ENCODE data around the gene PNMA8B.

The PNMA8B gene

DNA sequence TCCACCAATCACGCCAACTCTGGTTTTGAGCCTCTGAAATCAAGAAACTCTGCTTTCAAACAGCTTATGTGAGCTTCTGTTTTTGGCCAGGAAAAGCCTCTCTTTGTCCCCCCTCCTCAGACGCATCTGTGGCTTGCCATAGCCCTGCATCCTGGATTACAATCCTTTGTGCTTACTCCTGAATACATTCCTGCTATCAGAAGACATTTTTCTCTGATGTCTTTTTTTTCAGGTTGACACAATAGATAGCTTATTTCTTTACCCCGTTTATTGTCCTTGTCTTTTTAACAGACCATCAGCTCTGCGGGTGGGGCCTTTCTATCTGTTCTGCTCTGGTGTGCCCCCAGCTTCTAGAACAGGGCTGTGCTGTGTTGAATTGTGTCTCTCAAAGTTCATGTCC is 11.0 kb downstream of the PNMA8B start:
- Histone ChIP-seq H3K36me3 (ENCODE audit: insufficient read depth, low read length) (no peaks in the 10 kb centered on the region), H3K9me3 (ENCODE audit: low read depth, low read length) (no peaks in the 10 kb centered on the region), H3K27ac (no peak overlapping the region), H3K9ac (ENCODE audit: insufficient read length) (no peak overlapping the region), H3K4me3 (no peak overlapping the region)
- no peak for TF ChIP-seq EZH2 (IDR thresholded peaks at IDR 0.05)
- no peak for TF ChIP-seq POLR2AphosphoS5 (IDR thresholded peaks at IDR 0.05; ENCODE audit: borderline replicate concordance, low read depth, low read length)
- no peak for TF ChIP-seq FOXP2 (optimal IDR thresholded peaks at IDR 0.05; ENCODE audit: control extremely low read depth, extremely low read length, insufficient read depth)
- DNase-seq (ENCODE audit: low read depth, low spot score): no peak

DNA sequence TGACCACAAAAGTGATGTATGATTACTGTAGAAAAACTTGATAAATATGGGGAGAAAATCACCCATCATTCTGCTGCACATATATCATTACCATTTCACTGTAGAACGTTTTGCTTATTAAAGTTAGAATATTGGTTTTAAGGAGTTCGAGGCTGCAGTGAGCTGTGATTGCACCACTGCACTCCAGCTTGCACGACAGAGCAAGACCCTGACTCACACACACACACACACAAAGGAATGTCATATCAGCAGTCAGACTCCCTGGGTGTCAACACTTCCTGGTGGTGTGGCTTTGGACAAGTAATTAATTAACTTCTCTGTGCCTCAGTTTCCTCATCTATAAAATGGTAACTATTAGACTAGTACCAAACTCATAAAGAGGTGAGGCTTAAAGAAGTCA is 13.0 kb downstream of the PNMA8B start:
- no peak for DNase-seq (ENCODE audit: low read depth, low spot score)
- TF ChIP-seq POLR2AphosphoS5 (IDR thresholded peaks at IDR 0.05; ENCODE audit: borderline replicate concordance, low read depth, low read length): no peak
- no peak for TF ChIP-seq FOXP2 (optimal IDR thresholded peaks at IDR 0.05; ENCODE audit: control extremely low read depth, extremely low read length, insufficient read depth)
- no peak for TF ChIP-seq EZH2 (IDR thresholded peaks at IDR 0.05)
- no peaks in the 10 kb centered on the region for H3K9me3 ChIP-seq (ENCODE audit: low read depth, low read length)
- no peak overlapping the region for H3K4me3 ChIP-seq
- H3K36me3 ChIP-seq (ENCODE audit: insufficient read depth, low read length): no peaks in the 10 kb centered on the region
- no peak overlapping the region for H3K9ac ChIP-seq (ENCODE audit: insufficient read length)
- H3K27ac ChIP-seq: no peak overlapping the region

DNA sequence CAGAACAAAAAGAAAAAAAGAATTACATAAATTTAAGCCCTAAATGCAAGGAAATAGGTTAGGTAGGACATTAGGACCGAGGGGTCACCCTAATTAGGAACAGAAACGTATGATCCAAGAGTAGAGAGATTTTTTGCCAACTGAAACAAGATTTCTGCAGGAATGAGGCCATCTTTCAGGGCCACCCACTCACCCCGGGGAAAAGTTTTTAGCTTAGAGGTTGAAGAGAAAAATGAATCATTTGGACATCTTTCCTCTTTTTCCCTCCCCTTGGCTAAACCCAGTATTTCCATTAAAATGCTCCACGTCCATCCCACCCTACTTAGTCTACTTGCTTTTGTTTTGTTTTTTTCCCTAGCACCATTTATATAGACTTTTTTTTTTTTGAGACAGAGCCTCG is 13.7 kb downstream of the PNMA8B start:
- no peak for DNase-seq (ENCODE audit: low read depth, low spot score)
- Histone ChIP-seq H3K27ac (0 out of 2 replicates have a peak overlapping the region, but pooled peaks have one; percentile 8), H3K9me3 (ENCODE audit: low read depth, low read length) (no peaks in the 10 kb centered on the region), H3K36me3 (ENCODE audit: insufficient read depth, low read length) (no peaks in the 10 kb centered on the region), H3K4me3 (no peak overlapping the region), H3K9ac (ENCODE audit: insufficient read length) (no peak overlapping the region)
- TF ChIP-seq POLR2AphosphoS5 (IDR thresholded peaks at IDR 0.05; ENCODE audit: borderline replicate concordance, low read depth, low read length): no peak
- no peak for TF ChIP-seq FOXP2 (optimal IDR thresholded peaks at IDR 0.05; ENCODE audit: control extremely low read depth, extremely low read length, insufficient read depth)
- no peak for TF ChIP-seq EZH2 (IDR thresholded peaks at IDR 0.05)

DNA sequence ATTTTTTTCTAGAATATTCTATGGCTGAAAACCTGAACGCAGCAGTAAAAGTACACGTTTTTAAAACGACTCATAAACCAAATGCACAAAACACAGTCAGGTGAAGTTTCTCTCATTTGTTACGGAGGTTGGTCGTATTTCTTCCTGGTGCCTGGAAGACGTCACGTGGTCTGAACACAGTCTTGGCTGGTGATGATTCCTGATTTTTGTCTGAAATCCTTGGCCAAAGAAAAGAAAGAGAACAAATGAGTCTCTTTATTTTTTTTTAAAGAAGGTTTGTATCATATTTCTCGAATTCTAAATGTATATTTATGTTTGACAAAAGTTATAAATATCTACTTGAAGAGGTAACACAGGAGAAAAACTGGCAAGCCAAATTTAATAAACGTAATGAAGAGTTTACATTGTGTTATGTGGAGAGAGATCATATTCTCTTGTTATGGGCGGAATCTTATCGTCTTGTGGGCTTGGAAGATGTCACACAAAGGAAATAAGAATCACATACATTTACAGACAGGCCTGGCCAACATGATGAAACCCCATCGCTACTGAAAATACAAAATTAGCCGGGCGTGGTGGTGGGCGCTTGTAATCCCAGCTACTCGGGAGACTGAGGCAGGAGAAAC is 14.3 kb downstream of the PNMA8B start:
- Histone ChIP-seq H3K36me3 (ENCODE audit: insufficient read depth, low read length) (no peaks in the 10 kb centered on the region), H3K9me3 (ENCODE audit: low read depth, low read length) (no peaks in the 10 kb centered on the region), H3K4me3 (no peak overlapping the region; the same call in 1 of the 2 replicates), H3K27ac (peak overlapping the region; percentile 92), H3K9ac (ENCODE audit: insufficient read length) (peak overlapping the region; percentile 53)
- TF ChIP-seq EZH2 (IDR thresholded peaks at IDR 0.05) (no peak), FOXP2 (optimal IDR thresholded peaks at IDR 0.05; ENCODE audit: control extremely low read depth, extremely low read length, insufficient read depth) (no peak), POLR2AphosphoS5 (IDR thresholded peaks at IDR 0.05; ENCODE audit: borderline replicate concordance, low read depth, low read length) (no peak)
- no peak for DNase-seq (ENCODE audit: low read depth, low spot score)

DNA sequence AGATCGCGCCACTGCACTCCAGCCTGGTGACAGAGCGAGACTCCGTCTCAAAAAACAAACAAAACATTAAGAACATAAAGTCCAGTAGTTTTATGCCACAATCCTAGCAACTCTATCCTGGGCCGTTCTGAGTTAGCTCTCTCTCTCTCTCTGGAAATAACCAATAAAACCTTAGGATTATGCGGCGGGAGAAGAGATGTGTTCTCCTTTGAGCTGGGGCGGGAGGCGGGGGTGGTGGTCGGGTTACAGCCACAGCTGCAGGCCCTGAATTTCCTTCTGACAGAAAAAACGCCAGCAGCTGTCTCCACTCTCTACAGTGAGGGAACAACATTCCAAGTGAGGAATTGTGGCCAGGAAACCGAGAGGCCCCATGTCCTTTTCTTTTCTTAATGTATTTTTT is 15.3 kb downstream of the PNMA8B start:
- H3K27ac ChIP-seq: peak overlapping the region; percentile 92
- H3K4me3 ChIP-seq: peak overlapping the region; percentile 47
- H3K9ac ChIP-seq (ENCODE audit: insufficient read length): peak overlapping the region; percentile 53
- H3K36me3 ChIP-seq (ENCODE audit: insufficient read depth, low read length): no peaks in the 10 kb centered on the region
- TF ChIP-seq POLR2AphosphoS5 (IDR thresholded peaks at IDR 0.05; ENCODE audit: borderline replicate concordance, low read depth, low read length): no peak
- no peak for TF ChIP-seq EZH2 (IDR thresholded peaks at IDR 0.05)
- TF ChIP-seq FOXP2 (optimal IDR thresholded peaks at IDR 0.05; ENCODE audit: control extremely low read depth, extremely low read length, insufficient read depth): no peak
- H3K9me3 ChIP-seq (ENCODE audit: low read depth, low read length): no peaks in the 10 kb centered on the region
- DNase-seq (ENCODE audit: low read depth, low spot score): no peak

DNA sequence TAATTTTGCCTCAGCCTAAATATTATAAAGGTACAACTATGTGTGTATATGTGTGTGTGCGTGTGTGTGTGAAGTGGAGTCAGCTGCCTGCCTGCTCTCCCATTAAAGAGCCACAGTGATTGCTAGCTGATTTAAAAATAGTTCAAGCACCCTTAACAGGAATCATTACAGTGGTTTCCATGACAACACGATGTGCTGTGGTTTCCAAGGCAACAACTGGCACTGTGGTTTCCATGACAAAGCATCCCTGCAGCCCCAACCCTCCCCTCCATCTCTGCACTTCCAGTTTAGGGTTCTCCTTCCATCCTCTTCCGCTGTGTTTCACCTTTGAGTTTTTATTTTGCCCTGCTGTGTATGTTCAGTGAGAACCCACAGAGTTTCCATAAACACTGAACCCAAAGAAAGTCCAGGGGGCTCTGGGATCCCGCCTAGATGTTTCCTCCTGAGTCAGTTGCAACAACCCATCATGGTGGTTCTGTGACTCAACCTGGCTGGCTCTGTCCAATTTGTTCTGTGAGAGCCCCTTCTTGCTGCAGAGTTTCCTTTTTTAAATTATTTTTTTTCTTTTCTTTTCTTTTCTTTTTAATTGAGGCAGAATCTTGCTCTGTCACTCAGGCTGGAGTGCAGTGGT is 17.2 kb downstream of the PNMA8B start:
- no peaks in the 10 kb centered on the region for H3K9me3 ChIP-seq (ENCODE audit: low read depth, low read length)
- no peak overlapping the region for H3K9ac ChIP-seq (ENCODE audit: insufficient read length)
- no peak for TF ChIP-seq EZH2 (IDR thresholded peaks at IDR 0.05)
- no peak for TF ChIP-seq POLR2AphosphoS5 (IDR thresholded peaks at IDR 0.05; ENCODE audit: borderline replicate concordance, low read depth, low read length)
- no peak for TF ChIP-seq FOXP2 (optimal IDR thresholded peaks at IDR 0.05; ENCODE audit: control extremely low read depth, extremely low read length, insufficient read depth)
- H3K4me3 ChIP-seq: no peak overlapping the region
- H3K27ac ChIP-seq: no peak overlapping the region
- peak; percentile 60 for DNase-seq (ENCODE audit: low read depth, low spot score)
- no peaks in the 10 kb centered on the region for H3K36me3 ChIP-seq (ENCODE audit: insufficient read depth, low read length)

DNA sequence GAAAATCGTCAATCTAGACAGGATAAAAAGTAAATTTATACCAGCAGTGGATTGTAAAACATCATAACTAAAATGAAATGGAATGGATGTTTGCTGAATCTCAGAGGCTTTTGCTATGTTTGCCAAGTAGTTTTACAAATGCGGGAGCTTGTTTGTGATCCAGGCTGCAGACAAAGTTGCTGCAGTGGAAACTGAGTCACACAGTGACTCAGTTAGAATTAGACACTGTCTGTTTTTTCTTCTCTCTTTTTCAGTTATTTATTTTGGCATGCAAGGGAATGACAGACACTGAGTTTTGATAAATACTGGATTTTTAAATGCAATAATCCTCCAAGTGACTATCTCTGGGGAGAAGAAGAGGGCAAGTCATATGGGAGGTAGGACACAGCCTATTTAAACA is 19.7 kb downstream of the PNMA8B start:
- no peak overlapping the region for H3K27ac ChIP-seq
- H3K9ac ChIP-seq (ENCODE audit: insufficient read length): no peak overlapping the region
- H3K9me3 ChIP-seq (ENCODE audit: low read depth, low read length): no peaks in the 10 kb centered on the region
- TF ChIP-seq POLR2AphosphoS5 (IDR thresholded peaks at IDR 0.05; ENCODE audit: borderline replicate concordance, low read depth, low read length): no peak
- TF ChIP-seq FOXP2 (optimal IDR thresholded peaks at IDR 0.05; ENCODE audit: control extremely low read depth, extremely low read length, insufficient read depth): no peak
- no peak for TF ChIP-seq EZH2 (IDR thresholded peaks at IDR 0.05)
- DNase-seq (ENCODE audit: low read depth, low spot score): no peak
- no peaks in the 10 kb centered on the region for H3K36me3 ChIP-seq (ENCODE audit: insufficient read depth, low read length)
- H3K4me3 ChIP-seq: no peak overlapping the region

DNA sequence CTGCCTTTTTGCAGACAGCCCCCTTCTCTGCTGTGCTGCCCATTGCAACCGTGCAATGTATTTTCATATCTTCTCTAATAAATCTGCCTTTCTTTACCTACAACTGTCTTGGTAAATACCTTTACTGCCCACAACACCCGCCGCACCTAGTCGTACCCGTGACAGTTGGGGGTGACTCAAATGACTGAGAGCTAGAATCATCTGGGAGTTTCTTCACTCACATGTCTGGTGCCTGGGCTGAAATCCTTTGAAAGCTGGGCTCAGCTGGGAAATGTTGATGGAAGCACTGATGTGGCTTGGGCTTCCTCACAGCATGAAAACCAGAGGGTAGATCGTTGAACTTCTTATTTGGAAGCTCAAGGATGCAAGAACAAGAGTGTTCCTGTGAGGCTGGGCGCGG is 21.5 kb downstream of the PNMA8B start:
- Histone ChIP-seq H3K4me3 (no peak overlapping the region), H3K9me3 (ENCODE audit: low read depth, low read length) (no peaks in the 10 kb centered on the region), H3K36me3 (ENCODE audit: insufficient read depth, low read length) (no peaks in the 10 kb centered on the region; the same call in 1 of the 2 replicates), H3K9ac (ENCODE audit: insufficient read length) (no peak overlapping the region), H3K27ac (no peak overlapping the region)
- DNase-seq (ENCODE audit: low read depth, low spot score): no peak
- TF ChIP-seq EZH2 (IDR thresholded peaks at IDR 0.05) (no peak), POLR2AphosphoS5 (IDR thresholded peaks at IDR 0.05; ENCODE audit: borderline replicate concordance, low read depth, low read length) (no peak), FOXP2 (optimal IDR thresholded peaks at IDR 0.05; ENCODE audit: control extremely low read depth, extremely low read length, insufficient read depth) (no peak)

Data from SK-N-MC (cell line).